ENCODE results near the gene SLC25A33. TPM values are rescaled to one million over a fixed set of nuclear protein-coding genes. Genes with fewer than 3 reads are reported as not detected.

SLC25A33 gene
- polyA plus RNA-seq, 1 donor (not counting 4 experiments of a cell fraction or from before 2014, with no cell fraction given) = 4.5 TPM

GRCh38 chr1:9557624-9558023 is 18.4 kb downstream of the SLC25A33 start:
- dilution Hi-C loops (cut with MboI; ENCODE audit: extremely low pct_ligation_motif_present, low sequenced_read_pairs) = no loop called here
- H3K36me3 ChIP-seq (ENCODE audit: control insufficient read depth in 2 of 2, extremely low read depth in 1 of 2, insufficient read depth in 2 of 2, low read length in 2 of 2) = peaks cover 7 to 24% of the 10 kb centered on the region in 2 experiments

GRCh38 chr1:9558271-9558945 is 19.1 kb downstream of the SLC25A33 start:
- FAIRE-seq (no peak), DNase-seq (ENCODE audit: low read depth, low spot score) (no peak)
- no peak for TF ChIP-seq CTCF (optimal IDR thresholded peaks at IDR 0.05 in 1 of 3, IDR thresholded peaks at IDR 0.05 in 1 of 3, conservative IDR thresholded peaks at IDR 0.05 in 1 of 3; ENCODE audit: extremely low read depth in 1 of 3, insufficient read depth in 2 of 3, low read length in 3 of 3)
- TF ChIP-seq EZH2 (IDR thresholded peaks at IDR 0.05; ENCODE audit: low read length) = no peak
- H3K4me2 ChIP-seq (ENCODE audit: control insufficient read depth, extremely low read depth, insufficient read depth, low read depth, low read length) = no peak overlapping the region
- no peaks in the 10 kb centered on the region for H3K9me1 ChIP-seq (ENCODE audit: control insufficient read depth, extremely low read depth, insufficient read depth, low read length)
- no peaks in the 10 kb centered on the region for H3K79me2 ChIP-seq (ENCODE audit: control insufficient read depth, insufficient read depth, low read length)
- H3K9ac ChIP-seq (ENCODE audit: control insufficient read depth, extremely low read depth, insufficient read depth, low read length) = no peak overlapping the region
- H4K20me1 ChIP-seq (ENCODE audit: control insufficient read depth, extremely low read depth, insufficient read depth, low read length) = peaks cover 5% of the 10 kb centered on the region
- peaks cover 18% of the 10 kb centered on the region for H3K4me1 ChIP-seq (ENCODE audit: control insufficient read depth, extremely low read depth, insufficient read depth, low read length)
- no peaks in the 10 kb centered on the region for H3K9me3 ChIP-seq (ENCODE audit: control insufficient read depth, low read depth, low read length)
- H3K36me3 ChIP-seq (ENCODE audit: control insufficient read depth in 2 of 2, extremely low read depth in 1 of 2, insufficient read depth in 2 of 2, low read length in 2 of 2) = peaks cover 7 to 24% of the 10 kb centered on the region in 2 experiments
- H3K27me3 ChIP-seq (ENCODE audit: control insufficient read depth, extremely low read depth, insufficient read depth, low read length) = no peaks in the 10 kb centered on the region
- dilution Hi-C loops (cut with MboI; ENCODE audit: extremely low pct_ligation_motif_present, low sequenced_read_pairs) = no loop called here
- no peak overlapping the region for H3K27ac ChIP-seq (ENCODE audit: control insufficient read depth, insufficient read depth, low read length)
- no peak overlapping the region for H2AFZ ChIP-seq (ENCODE audit: control insufficient read depth, low read length)
- H3K4me3 ChIP-seq (ENCODE audit: control insufficient read depth in 2 of 3, extremely low read depth in 1 of 3, insufficient read depth in 2 of 3, low read depth in 1 of 3, low read length in 3 of 3) = no peak overlapping the region

More at GRCh38 chr1:9557624-9558023, 18.4 kb downstream of the SLC25A33 start:
- Histone ChIP-seq H4K20me1 (ENCODE audit: control insufficient read depth, extremely low read depth, insufficient read depth, low read length) (peaks cover 5% of the 10 kb centered on the region), H3K4me2 (ENCODE audit: control insufficient read depth, extremely low read depth, insufficient read depth, low read depth, low read length) (no peak overlapping the region), H3K9ac (ENCODE audit: control insufficient read depth, extremely low read depth, insufficient read depth, low read length) (no peak overlapping the region), H3K9me1 (ENCODE audit: control insufficient read depth, extremely low read depth, insufficient read depth, low read length) (no peaks in the 10 kb centered on the region), H2AFZ (ENCODE audit: control insufficient read depth, low read length) (no peak overlapping the region), H3K27me3 (ENCODE audit: control insufficient read depth, extremely low read depth, insufficient read depth, low read length) (no peaks in the 10 kb centered on the region), H3K4me3 (ENCODE audit: control insufficient read depth in 2 of 3, extremely low read depth in 1 of 3, insufficient read depth in 2 of 3, low read depth in 1 of 3, low read length in 3 of 3) (no peak overlapping the region), H3K9me3 (ENCODE audit: control insufficient read depth, low read depth, low read length) (no peaks in the 10 kb centered on the region), H3K4me1 (ENCODE audit: control insufficient read depth, extremely low read depth, insufficient read depth, low read length) (peaks cover 18% of the 10 kb centered on the region), H3K79me2 (ENCODE audit: control insufficient read depth, insufficient read depth, low read length) (peaks cover under 1% of the 10 kb centered on the region), H3K27ac (ENCODE audit: control insufficient read depth, insufficient read depth, low read length) (no peak overlapping the region)
- no peak for TF ChIP-seq EZH2 (IDR thresholded peaks at IDR 0.05; ENCODE audit: low read length)
- TF ChIP-seq CTCF (optimal IDR thresholded peaks at IDR 0.05 in 1 of 3, IDR thresholded peaks at IDR 0.05 in 1 of 3, conservative IDR thresholded peaks at IDR 0.05 in 1 of 3; ENCODE audit: extremely low read depth in 1 of 3, insufficient read depth in 2 of 3, low read length in 3 of 3) = no peak
- FAIRE-seq (no peak), DNase-seq (ENCODE audit: low read depth, low spot score) (no peak)
